Skeletal muscle tissue (tissue), 4 donors: ENCODE measurements around the gene MAP2K5. TPM values are rescaled to one million over a fixed set of nuclear protein-coding genes. Genes with fewer than 3 reads are reported as not detected.

ENCODE experiments used
- H3K27ac ChIP-seq: one replicate; pipeline ENCODE4 v1.7.0; 2013; ENCODE audit warnings: mild to moderate bottlenecking, low read depth, low read length, inconsistent platforms
- H3K27me3 ChIP-seq, 3 donors: one replicate each; pipeline ENCODE4 v1.7.0; 2013; ENCODE audit warnings: low read length in 3 of 3; ENCODE audit not compliant: control insufficient read depth in 3 of 3, insufficient read depth in 3 of 3
- H3K36me3 ChIP-seq, 3 donors: one replicate each; pipeline ENCODE4 v1.7.0; 2013; ENCODE audit warnings: low read length in 3 of 3; ENCODE audit not compliant: control insufficient read depth in 3 of 3, insufficient read depth in 3 of 3
- H3K4me1 ChIP-seq, 3 donors: one replicate each; pipeline ENCODE4 v1.7.0; 2013; ENCODE audit warnings: low read length in 3 of 3, mild to moderate bottlenecking in 3 of 3; ENCODE audit not compliant: control insufficient read depth in 3 of 3, insufficient read depth in 3 of 3
- H3K4me3 ChIP-seq, 3 donors: one replicate each; pipeline ENCODE4 v1.7.0; 2013; ENCODE audit warnings: low read length in 3 of 3
- H3K9ac ChIP-seq, 3 donors: one replicate each; pipeline ENCODE4 v1.7.0; 2013; ENCODE audit warnings: low read length in 3 of 3, mild to moderate bottlenecking in 3 of 3, moderate library complexity in 2 of 3, low read depth in 1 of 3
- H3K9me3 ChIP-seq, 3 donors: one replicate each; pipeline ENCODE4 v1.7.0; 2013; ENCODE audit warnings: low read length in 3 of 3; ENCODE audit not compliant: control insufficient read depth in 3 of 3
- total RNA-seq: library from RNA; depleted of rRNA; stranded (reverse); fragments of >200 nt; gene quantifications from one replicate; pipeline ENCODE4 v1.2.3, GENCODE V29; 2014
- donor health status: Osteomylitis.

The MAP2K5 gene
- total RNA-seq, 1 donor from 2014 or later: 19.3 TPM

GRCh38 chr15:67587331-67587730, 44.8 kb downstream of the MAP2K5 start:
- H3K9ac ChIP-seq: no peak overlapping the region
- H3K4me3 ChIP-seq: no peak overlapping the region
- peaks cover 9 to 16% (median 10%) of the 10 kb centered on the region in 3 donors for H3K36me3 ChIP-seq
- no peaks in the 10 kb centered on the region for H3K4me1 ChIP-seq
- H3K27ac ChIP-seq: no peak overlapping the region
- no peaks in the 10 kb centered on the region for H3K9me3 ChIP-seq
- no peaks in the 10 kb centered on the region for H3K27me3 ChIP-seq

- Histone ChIP-seq H3K4me1 (no peaks in the 10 kb centered on the region), H3K27ac (no peak overlapping the region), H3K36me3 (peaks cover 10 to 16% (median 10%) of the 10 kb centered on the region in 3 donors), H3K9me3 (no peaks in the 10 kb centered on the region), H3K9ac (no peak overlapping the region), H3K27me3 (no peaks in the 10 kb centered on the region), H3K4me3 (no peak overlapping the region)
Observed at GRCh38 chr15:67587754-67588153, 45.3 kb downstream of the MAP2K5 start.

GRCh38 chr15:67590191-67590590, 47.7 kb downstream of the MAP2K5 start:
- Histone ChIP-seq H3K27ac (no peak overlapping the region), H3K9ac (no peak overlapping the region), H3K27me3 (no peaks in the 10 kb centered on the region), H3K4me1 (no peaks in the 10 kb centered on the region), H3K9me3 (no peaks in the 10 kb centered on the region), H3K36me3 (peaks cover 16 to 28% (median 20%) of the 10 kb centered on the region in 3 donors), H3K4me3 (no peak overlapping the region)

- H3K9ac ChIP-seq: no peak overlapping the region
- H3K27ac ChIP-seq: no peak overlapping the region
- no peaks in the 10 kb centered on the region for H3K4me1 ChIP-seq
- H3K27me3 ChIP-seq: no peaks in the 10 kb centered on the region
- peaks cover 12 to 28% (median 20%) of the 10 kb centered on the region in 3 donors for H3K36me3 ChIP-seq
- no peaks in the 10 kb centered on the region for H3K9me3 ChIP-seq
- H3K4me3 ChIP-seq: no peak overlapping the region
Observed at GRCh38 chr15:67592245-67592644, 49.7 kb downstream of the MAP2K5 start.

- Histone ChIP-seq H3K4me1 (no peaks in the 10 kb centered on the region), H3K27me3 (no peaks in the 10 kb centered on the region), H3K9ac (no peak overlapping the region), H3K36me3 (peaks cover 3 to 22% (median 12%) of the 10 kb centered on the region in 3 donors), H3K9me3 (no peaks in the 10 kb centered on the region), H3K27ac (no peak overlapping the region), H3K4me3 (no peak overlapping the region)
Observed at GRCh38 chr15:67593562-67593961, 51.1 kb downstream of the MAP2K5 start.

- H3K4me3 ChIP-seq: no peak overlapping the region
- no peaks in the 10 kb centered on the region for H3K4me1 ChIP-seq
- H3K36me3 ChIP-seq: peaks cover 4 to 25% (median 12%) of the 10 kb centered on the region in 3 donors
- no peak overlapping the region for H3K27ac ChIP-seq
- no peaks in the 10 kb centered on the region for H3K9me3 ChIP-seq
- H3K27me3 ChIP-seq: no peaks in the 10 kb centered on the region
- H3K9ac ChIP-seq: no peak overlapping the region
Observed at GRCh38 chr15:67594770-67595169, 52.3 kb downstream of the MAP2K5 start.

- no peak overlapping the region for H3K27ac ChIP-seq
- no peaks in the 10 kb centered on the region for H3K27me3 ChIP-seq
- H3K4me3 ChIP-seq: no peak overlapping the region
- H3K36me3 ChIP-seq: peaks cover 4 to 30% (median 12%) of the 10 kb centered on the region in 3 donors
- no peak overlapping the region for H3K9ac ChIP-seq
- no peaks in the 10 kb centered on the region for H3K9me3 ChIP-seq
- H3K4me1 ChIP-seq: no peaks in the 10 kb centered on the region
Observed at GRCh38 chr15:67595572-67595971, 53.1 kb downstream of the MAP2K5 start.

- H3K9me3 ChIP-seq: no peaks in the 10 kb centered on the region
- peaks cover 0 to 19% (median 4%) of the 10 kb centered on the region in 3 donors for H3K36me3 ChIP-seq
- H3K4me3 ChIP-seq: no peak overlapping the region
- H3K9ac ChIP-seq: no peak overlapping the region
- H3K4me1 ChIP-seq: no peaks in the 10 kb centered on the region
- no peaks in the 10 kb centered on the region for H3K27me3 ChIP-seq
- H3K27ac ChIP-seq: no peak overlapping the region
Observed at GRCh38 chr15:67601073-67601472, 58.6 kb downstream of the MAP2K5 start.

- Histone ChIP-seq H3K9ac (no peak overlapping the region), H3K36me3 (peaks cover 1 to 19% (median 4%) of the 10 kb centered on the region in 3 donors), H3K4me3 (no peak overlapping the region), H3K27ac (no peak overlapping the region), H3K9me3 (no peaks in the 10 kb centered on the region), H3K4me1 (no peaks in the 10 kb centered on the region), H3K27me3 (no peaks in the 10 kb centered on the region)
Observed at GRCh38 chr15:67603063-67603462, 60.6 kb downstream of the MAP2K5 start.

- Histone ChIP-seq H3K4me1 (no peaks in the 10 kb centered on the region), H3K36me3 (peaks cover 0 to 6% (median 5%) of the 10 kb centered on the region in 3 donors), H3K27ac (no peak overlapping the region), H3K4me3 (no peak overlapping the region), H3K27me3 (no peaks in the 10 kb centered on the region), H3K9me3 (no peaks in the 10 kb centered on the region), H3K9ac (no peak overlapping the region)
Observed at GRCh38 chr15:67605871-67606270, 63.4 kb downstream of the MAP2K5 start.

- Histone ChIP-seq H3K27ac (no peak overlapping the region), H3K27me3 (no peaks in the 10 kb centered on the region), H3K4me1 (no peaks in the 10 kb centered on the region), H3K9me3 (no peaks in the 10 kb centered on the region), H3K36me3 (peaks cover 0 to 5% (median 4%) of the 10 kb centered on the region in 3 donors), H3K4me3 (no peak overlapping the region), H3K9ac (no peak overlapping the region)
Observed at GRCh38 chr15:67606742-67607141, 64.2 kb downstream of the MAP2K5 start.
